ENCODE results near the gene NKTR.

The NKTR gene

DNA sequence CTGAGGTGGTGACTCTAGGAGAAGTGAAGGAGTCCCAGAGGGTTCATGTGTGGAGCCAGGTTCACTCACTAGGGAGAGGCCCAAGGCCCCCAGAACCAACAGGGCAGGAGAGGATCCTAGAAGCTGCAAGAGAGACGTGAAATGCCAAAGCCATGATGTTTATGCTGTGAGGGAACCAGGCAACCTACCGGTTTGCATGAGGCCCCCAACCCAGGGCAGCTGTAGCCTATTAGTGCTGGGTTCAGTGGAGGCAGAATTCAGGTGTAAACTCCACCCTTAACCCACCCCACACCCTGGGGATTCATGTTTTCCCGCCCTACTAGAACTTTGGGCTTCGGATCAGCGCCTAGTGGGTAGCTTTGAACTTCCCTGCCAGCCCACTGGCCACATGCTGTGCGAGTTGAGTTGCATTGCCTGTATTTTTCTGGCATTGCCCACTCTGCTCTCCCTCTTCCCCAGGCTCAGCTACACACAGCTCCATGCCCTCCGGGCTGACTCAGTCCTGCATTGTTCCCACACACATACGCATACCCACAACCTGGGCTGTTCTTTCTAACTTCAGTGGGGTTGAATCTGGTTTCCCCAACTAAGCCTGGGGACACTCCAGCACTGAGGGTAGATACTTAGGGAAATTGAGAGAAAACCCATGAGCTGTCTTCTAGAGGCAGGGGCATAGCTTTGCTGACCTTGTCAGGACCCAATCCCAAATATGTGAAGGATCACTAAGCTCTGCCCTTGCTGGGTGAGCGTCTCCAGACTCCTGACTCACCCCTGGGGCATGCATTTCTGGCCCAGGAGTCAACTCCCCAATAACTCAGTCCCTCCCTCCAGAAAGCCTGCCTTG, 51.0 kb downstream of the NKTR start:
- DNase-seq = no peak

- no peak for DNase-seq
These were observed 51.7 kb downstream of the NKTR start for GRCh38 chr3:42652251-42652610.

- no peak for DNase-seq
These were observed 52.3 kb downstream of the NKTR start for GRCh38 chr3:42652611-42653302.

GRCh38 chr3:42653303-42653559, 52.7 kb downstream of the NKTR start:
- DNase-seq = no peak

DNA sequence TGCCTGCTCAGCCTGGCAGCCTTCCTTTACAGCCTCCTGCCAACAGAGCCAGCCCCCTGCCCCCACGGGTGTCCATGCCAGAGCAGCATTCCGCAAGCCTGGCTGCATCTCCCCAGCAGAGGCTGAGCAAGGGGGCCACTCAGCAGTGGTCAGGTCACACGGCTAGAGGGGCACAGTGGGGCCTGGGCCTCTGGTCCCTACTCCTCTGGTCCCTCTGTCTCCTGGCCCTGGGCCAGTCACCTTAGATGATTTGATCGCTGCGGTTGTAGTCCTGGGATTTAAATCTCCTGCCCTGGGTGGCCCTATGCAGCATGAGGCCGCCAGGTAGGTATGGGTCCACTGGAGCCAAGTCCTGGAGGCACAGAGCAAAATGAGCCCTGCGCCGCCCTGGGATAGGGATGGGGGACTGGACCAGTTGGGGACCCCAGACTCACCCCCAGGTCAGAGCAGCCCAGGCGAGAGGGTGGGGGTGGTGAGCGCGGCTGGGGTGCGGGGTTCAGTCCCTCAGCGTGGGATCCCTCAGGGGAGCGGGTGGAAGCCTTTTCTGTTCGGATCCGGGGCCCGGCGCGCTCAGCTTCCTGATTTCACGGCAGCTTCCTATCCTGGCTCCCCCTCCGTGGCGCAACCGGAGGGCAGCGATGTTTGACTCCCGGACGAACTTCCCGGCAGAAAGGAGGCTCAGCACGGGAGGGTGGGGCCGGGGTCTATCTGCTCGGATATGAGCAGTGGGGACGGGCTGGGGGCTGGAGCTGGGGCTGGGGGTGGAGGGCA, 53.3 kb downstream of the NKTR start, which contains the start of gene ZBTB47:
Gene ZBTB47, plus strand, starts transcription at position 138 of the 771 bp plus-strand sequence. CDS start 4,659 bp downstream, outside the sequence.
- DNase-seq = no peak

DNA sequence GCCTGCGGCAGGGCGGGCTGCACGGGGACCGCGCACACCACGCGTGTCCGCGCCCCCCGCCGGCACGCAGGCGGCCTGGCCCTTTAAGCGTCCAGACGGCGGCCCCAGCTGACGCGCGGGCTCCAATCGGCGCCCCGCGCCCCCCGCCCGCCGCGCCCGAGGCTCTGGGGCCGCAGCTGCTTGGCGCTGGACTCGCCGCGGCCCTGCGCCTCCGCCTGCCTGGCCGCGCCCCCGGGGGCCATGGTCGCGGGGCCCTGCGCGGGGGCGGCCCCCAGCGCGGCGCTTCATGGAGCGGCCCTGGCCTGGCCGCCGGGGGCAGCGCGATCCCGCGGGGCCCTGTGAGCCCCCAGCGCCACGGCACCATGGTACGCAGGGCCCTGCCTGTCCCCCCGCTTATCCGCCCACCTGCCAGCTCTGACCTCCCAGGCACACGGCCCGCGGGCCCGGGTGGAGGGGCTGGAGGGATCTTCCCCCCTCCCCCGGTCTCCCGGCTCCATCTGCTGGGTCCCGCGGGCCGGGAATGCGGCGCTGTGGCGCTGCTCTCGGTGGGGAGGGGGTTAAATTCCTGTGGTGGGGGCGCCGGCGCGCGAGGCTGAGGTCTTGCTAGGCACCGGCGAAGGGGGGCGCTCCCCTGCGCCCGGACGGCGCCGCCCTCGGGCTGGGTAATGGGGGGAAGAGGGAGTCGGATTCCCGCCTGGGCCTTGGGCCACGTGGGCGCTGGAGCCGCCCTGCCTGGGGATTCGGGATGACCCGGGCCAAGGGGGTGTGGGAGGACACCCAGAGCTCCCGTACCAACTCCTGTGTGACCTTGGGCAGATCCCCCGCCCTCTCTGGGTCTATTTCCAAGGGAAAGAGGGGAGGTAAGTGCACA, 54.1 kb downstream of the NKTR start:
- no peak for DNase-seq

DNA sequence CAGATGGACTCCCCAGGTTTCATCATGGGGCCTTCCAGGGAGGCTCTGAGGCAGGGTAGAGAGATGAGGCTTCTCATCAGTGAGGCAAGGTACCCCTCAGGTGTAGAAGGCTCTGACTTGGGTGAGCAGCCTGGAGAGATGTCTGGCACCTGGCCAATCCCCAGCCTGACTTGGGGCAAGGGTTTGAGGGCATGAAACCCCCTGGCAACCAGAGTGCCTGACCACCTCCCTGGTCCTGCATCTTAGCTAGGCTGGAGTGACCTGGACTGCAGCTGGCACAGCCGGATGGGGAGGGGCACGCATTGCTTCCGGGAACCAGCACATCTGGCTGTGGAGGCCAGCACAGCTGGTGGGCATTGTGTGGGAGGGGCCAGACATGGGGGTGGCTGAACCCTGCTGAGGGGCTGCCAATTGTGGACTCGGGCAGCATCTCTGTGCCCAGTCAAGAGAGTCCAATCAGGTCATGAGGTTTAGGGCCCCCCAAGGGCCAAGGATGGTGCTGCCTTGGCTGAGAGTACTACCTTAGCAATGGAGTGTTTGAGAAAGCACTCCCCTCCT, 54.9 kb downstream of the NKTR start:
- DNase-seq = no peak

GRCh38 chr3:42655980-42656679, 55.6 kb downstream of the NKTR start:
- DNase-seq = no peak

GRCh38 chr3:42656680-42657610, 56.5 kb downstream of the NKTR start:
- no peak for DNase-seq

DNA sequence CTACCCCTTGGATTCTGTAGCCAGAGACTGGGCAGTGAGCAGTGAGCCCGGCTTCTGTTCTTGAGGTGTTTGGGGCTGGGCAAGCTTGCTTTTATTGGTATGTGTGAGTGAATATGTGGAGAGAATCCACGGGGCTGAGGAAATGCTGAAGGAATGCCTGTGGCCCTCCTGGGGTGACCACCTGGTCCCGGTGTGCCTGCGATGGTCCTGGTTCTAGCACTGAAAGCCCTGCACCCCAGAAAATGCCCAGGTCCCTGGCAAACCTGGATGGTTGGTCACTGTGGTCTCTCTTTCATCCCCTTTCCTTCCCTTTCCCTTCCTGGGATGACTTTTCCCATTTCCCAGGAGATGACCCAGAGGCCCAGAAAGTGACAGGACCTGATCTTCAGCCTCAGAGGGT, 57.2 kb downstream of the NKTR start:
- no peak for DNase-seq

DNA sequence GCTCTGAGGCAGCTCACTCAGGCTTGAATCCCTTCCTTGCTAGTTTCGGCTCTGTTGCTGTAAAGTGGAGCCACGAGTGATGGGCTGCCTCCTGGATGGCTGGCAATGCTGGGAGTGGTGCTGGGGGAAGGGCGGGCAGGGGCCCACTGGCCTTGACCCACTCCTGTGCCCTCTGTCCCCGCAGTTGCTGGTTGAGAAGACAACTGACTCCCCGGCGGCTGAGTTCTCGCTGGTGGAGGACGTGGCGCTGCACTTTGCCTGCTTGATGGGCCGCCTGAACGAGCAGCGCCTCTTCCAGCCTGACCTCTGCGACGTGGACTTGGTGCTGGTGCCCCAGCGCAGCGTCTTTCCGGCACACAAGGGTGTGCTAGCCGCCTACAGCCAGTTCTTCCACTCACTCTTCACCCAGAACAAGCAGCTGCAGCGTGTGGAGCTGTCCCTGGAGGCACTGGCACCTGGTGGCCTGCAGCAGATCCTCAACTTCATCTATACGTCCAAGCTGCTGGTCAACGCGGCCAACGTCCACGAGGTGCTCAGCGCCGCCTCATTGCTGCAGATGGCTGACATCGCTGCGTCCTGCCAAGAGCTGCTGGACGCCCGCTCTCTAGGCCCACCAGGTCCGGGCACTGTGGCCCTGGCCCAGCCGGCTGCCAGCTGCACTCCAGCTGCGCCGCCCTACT, 57.7 kb downstream of the NKTR start:
- no peak for DNase-seq

DNA sequence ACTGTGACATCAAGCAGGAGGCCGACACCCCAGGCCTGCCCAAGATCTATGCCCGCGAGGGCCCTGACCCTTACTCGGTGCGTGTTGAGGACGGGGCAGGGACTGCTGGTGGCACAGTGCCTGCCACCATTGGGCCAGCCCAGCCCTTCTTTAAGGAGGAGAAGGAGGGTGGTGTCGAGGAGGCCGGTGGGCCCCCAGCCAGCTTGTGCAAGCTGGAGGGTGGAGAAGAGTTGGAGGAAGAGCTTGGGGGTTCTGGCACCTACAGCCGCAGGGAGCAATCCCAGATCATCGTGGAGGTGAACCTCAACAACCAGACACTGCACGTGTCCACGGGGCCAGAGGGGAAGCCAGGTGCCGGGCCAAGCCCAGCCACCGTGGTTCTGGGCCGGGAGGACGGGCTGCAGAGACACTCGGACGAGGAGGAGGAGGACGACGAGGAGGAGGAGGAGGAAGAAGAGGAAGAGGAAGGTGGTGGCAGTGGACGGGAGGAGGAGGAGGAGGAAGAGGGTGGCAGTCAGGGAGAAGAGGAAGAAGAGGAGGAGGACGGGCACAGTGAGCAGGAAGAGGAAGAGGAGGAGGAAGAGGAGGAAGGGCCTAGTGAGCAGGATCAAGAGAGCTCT, 58.4 kb downstream of the NKTR start:
- no peak for DNase-seq

- no peak for DNase-seq
These were observed 59.1 kb downstream of the NKTR start for GRCh38 chr3:42659451-42660130.

DNA sequence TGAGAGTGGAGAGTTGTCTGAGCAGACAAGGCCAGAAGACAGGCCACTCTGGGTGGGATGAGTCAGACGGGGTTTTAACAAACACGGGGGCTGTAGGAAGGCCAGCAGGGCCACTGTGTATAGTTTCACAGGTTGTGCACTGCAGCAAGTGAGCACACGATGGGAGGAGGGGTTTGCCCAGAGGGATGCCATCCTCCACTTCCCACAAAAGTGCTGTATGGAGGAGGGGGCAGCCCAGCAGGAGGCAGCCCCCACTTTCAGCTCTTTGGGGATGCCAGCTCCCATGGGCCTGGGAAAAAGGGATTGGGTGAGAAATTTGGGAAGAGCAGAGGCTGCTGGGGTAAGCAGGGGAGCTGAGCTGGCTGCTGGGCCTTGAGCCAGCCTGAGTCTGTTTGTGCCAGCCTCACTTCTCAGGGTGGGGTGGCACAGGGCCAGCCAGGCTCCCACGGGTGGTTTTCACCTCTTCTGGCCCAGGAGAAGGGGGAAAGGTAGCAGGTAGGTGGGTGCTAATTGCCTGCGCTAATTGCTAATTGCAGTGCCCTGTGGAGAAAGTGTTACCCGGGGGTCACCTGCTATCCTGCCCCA, 59.7 kb downstream of the NKTR start:
- DNase-seq = no peak

GRCh38 chr3:42660898-42661297, 60.4 kb downstream of the NKTR start:
- no peak for DNase-seq

GRCh38 chr3:42661593-42662022, 61.1 kb downstream of the NKTR start:
- no peak for DNase-seq

DNA sequence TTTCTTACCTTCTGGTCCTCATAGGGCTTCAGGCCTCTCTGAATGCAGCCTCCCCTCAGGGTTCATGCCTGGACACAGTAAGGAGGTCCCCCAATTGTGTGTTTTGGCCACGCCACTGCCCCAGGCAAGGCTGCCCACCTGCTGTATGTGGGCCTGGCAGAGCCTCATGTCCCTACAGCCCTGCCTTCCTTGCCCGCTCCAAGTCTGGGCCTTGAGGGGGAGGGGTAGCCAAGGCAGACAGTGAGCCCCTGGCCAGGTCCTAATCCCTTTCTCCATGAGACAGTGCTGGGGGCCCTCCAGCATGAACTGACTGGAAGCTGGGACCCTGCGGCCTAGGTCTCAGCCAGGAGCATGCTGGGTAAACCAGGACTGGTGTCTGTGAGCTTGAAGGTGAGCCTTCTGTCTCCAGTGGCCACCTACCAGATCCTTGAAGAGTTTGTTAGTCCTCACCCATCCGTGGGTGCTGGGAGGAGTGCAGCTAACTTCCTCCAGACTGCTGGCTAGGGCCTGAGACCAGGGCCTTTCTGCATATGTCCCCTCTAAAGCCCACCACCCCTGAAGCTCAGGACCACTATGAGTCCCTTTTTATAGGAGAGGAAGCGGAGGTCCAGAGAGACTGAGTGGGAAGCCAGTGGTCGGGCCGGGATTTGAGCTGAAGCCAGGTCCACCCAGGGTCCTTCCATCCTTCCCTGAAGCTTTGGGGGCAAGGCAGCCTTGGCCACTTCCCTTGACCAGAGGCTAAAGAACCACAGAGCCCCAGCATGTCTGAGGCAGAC, 61.7 kb downstream of the NKTR start:
- no peak for DNase-seq

Measured in NCI-H2081 treated with DMSO at 0.1 percent for 48 hours (cell line).